GM21825 (cell line): ENCODE data around the gene GALNT17.
"Not testable (repeated sequence)": the region's sequence is repeated elsewhere in the genome, so short reads cannot be mapped to it uniquely, and the experiment has no call there.

Experiments used
- ATAC-seq: cut with Tn5 transposase; IDR thresholded peaks from one replicate; pipeline ENCODE4 v1.9.1; 2021; ENCODE audit warnings: mild to moderate bottlenecking, moderate library complexity; ENCODE audit not compliant: unreplicated experiment

The GALNT17 gene

GRCh38 chr7:71229699-71230098, 97.8 kb downstream of the GALNT17 start:
- no peak for ATAC-seq

DNA sequence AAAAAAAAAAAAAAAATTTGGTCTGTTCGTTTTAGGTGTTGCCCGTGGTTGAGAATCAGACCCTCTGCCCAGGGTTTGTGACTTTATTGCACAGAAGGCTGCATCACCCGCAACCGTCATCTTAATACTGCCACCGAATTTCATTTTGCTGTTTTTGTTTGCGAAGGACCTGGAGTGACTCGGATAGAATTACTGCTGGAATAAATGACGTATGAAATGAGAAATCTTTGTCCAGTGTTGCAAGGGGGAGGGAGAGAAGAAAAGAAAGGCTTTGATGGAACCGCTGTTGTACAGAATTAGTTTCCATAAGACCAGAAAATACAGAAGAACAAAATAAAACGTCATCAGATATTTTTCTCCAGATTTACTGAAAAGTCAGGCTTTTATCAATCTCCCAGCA, 103.3 kb downstream of the GALNT17 start:
- ATAC-seq: no peak

DNA sequence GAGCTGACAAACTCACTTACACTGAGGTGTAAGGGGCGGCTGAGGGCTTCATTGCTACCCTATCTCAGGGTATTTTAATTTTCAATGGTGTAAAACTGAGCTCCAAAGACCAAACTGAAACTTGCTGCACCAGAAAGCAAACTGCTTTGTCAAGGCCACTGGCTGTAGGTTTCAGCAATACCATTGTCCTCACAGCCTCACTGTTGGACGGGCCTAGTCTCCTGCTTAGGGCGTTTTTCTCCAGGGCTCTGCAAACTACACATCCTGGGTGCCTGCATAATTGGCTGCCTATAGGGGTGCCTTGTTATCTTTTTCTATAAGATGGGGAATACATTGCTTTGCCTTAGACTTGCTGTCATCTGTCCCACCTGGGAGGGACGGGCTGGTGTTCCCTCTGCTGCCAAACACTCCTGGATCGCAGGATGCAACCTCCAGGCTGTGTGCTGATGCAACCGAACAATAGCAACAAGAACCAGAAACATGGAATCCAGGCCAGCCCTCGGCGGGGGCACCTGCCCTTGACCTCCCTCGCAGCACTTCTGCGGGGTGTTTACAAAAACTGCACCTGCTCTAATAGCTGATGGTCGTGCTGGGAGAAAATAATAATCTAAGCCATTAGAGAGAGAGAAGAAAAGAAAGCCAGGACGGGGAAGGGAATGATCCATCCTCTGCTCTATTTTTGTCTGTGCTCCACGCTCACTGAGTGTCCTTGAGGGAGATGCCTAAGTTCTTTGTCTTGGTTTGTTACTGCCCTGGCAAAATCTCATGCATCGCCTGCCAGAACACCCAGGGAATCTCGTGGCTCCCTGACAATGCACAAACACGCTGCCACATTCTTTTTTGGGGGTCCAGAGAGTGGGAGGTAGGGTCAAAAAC, 104.5 kb downstream of the GALNT17 start:
- no peak for ATAC-seq

- ATAC-seq: no peak
Observed at GRCh38 chr7:71237945-71238344, 106.0 kb downstream of the GALNT17 start.

DNA sequence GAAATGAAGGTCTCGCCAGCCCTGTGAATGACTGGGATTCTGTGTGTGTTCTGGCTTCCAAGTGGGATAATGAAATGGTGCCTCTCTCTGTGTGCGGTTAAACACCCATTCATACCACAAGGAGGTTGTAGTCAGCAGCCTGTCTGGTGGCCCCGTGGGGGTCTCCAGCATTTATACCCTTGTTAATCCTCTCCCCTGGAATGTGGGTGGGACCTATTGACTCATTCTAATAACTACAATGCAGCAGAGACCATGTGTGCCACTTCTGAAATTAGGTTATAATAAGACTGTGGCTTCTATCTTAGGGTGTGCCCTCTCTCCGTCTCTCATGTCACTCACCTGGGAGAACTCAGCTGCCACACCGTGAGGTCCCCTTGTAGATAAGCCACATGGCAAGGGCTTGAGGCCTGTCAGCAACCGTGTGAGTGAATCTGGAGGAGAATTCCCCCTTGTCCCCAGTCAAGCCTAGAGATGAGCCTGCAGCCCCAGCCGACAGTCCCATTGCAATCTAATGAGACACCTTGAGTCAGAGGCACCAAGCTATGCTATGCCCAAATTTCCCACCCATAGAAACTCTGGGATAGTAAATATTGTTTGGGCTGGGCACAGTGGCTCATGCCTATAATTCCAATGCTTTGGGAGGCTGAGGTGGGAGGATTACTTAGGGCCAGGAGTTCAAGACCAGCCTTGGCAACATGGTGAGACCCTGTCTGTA, 106.8 kb downstream of the GALNT17 start:
- no peak for ATAC-seq

DNA sequence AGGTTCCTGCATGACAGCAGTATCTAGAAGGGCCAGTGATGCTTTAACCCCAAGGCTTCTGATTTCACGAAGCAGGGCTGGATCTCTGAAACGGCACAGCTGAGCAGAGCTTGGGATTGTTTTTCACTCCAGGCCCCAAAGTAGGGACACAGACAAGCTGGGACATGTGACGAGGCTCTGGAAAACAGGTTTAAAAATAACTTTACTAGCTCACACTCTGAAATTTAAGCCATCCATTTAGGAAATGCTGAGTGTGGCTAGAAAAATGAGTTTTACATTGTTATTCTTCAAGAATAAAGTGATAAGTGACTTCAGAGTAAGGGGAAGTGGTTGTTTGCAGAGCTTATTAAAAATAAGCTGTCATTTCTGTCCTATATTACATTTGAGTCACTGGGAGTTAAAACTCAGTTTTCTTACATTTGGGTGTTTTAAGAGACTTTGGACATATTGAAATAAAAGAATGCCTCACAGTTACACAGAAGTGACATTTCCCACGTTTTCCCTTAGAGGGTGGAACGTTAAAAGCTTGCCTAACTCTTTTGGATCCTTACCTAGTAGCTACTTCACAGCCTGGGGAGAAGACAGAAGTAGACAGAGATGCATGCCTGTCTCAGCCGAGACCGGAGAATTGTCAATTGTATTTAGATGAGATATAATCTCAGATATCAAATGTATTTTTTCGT, 107.8 kb downstream of the GALNT17 start:
- ATAC-seq: no peak

DNA sequence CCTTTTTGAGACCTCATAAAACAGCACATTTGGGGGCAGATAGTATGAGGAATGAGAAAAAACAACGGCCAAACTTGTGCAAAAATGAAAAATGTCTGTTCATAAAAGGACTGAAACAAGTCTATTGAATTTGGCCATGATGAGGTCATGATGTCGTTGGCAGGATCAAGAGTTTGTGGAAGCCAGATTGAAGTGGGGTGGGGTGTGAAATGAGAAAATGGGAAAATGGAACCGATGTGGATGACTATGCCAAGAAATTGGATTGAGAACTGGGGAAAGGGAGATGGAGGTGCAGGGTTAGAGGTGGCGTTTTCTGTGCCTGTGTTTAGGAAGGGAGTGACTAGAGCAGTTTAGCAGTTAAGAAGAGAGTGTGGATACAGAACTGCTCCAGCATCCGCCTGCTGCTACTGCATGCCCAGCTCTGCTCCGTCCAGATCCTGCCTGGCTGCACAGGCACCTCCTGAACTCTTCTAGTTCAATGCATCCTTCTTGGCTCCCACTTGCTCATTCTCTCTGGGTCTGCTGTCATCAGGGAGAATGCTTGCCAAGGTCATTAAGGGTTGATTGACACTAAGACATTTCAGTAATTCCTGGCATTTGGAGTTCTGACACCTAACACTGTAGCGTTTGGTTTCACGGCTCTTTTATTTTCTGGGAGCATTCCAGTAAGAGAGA, 111.9 kb downstream of the GALNT17 start:
- ATAC-seq: no peak

DNA sequence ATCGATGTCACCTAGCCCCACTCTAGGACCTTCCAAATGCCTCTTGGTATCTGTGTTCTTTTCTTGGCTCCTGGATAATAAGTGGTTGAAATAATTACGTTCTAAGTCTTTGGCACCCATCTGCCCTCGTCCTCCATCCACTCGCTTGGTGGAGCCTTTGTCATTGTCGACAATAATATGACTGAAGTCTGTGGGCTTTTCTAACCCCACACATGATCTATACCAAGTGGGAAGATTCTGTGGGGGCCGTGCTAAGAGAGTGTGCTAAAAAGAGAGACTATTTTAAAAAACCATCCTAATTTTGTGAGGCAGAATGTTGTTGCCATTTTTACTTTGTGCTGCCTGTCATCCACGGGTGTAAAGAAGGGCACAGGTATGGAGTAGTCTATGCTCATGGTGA, 113.1 kb downstream of the GALNT17 start:
- no peak for ATAC-seq

- ATAC-seq: no peak
Observed at GRCh38 chr7:71251706-71252105, 119.8 kb downstream of the GALNT17 start.

GRCh38 chr7:71254751-71255150, 122.8 kb downstream of the GALNT17 start:
- ATAC-seq: no peak

GRCh38 chr7:71255537-71256178, 123.7 kb downstream of the GALNT17 start:
- no peak for ATAC-seq

DNA sequence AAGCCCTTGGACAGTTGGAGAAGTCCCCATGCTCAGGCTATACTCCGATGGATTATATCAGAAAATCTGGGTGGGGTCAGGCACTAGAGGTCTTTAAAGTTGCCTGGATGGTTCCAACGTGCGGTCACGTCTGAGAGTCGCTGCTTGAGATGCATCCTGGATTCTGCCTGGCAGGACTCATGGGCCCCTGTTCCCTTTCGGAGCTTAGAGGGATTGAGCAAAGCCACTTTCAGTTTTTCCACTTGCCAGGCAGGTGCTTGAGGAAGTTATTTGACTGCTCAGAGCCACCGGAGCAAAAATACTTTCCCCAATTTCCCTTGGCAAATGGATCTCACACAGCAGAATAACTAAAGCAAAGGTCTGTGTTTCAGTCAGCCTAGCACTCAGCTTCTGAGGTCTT, 129.1 kb downstream of the GALNT17 start:
- no peak for ATAC-seq

DNA sequence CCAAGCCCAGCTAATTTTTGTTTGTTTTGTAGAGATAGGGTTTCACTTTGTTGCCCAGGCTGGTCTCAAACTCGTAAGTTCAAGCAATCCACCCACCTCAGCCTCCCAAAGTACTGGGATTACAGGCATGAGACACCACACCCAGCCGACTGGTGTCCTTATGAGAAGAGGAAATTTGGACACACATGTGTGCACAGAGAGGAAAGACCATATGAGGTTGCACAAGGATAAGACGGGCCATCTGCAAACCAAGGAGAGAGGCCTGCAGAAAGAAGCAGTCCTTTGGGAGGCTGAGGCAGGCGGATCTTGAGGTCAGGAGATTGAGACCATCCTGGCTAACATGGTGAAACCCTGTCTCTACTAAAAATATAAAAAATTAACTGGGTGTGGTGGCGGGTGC, 130.9 kb downstream of the GALNT17 start:
- ATAC-seq: not testable (repeated sequence)

DNA sequence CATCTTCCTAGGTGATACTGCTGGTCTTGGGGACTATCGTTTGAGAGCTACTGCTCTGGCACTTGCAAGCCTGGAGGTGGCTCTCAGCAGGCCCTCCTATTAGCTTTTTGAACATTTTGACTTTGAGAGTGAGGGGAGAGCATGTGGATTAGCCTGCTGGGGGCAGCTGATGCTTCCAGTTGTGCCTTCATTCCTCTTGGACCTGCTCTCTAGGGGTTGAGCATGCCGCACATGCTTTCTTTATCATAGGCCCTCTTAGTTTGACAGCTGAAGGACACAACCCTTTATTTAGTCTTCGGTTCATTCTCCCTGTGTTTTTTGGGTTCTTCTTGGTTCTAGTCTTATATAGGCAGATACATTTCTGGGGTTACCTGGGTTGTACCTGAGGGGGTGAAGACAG, 132.1 kb downstream of the GALNT17 start:
- no peak for ATAC-seq

DNA sequence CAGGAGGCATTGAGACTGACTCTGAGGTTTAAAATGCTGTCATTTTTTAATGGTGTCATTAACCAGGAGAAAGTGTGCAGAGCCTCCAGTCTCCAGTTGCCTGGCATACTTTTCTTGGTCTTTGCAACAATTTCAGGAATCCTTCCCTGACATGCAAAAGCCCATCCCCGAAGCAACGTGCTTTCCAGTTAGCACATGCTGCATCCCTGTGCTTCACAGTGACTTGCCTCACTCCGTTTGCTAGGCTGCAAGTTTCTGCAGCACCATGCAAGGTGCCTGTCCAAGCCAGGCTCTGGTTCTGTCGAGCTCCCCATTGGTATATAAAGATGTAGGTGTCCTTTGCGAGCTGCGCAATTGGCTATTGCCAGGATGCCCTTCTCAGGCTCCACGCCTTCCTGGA, 135.0 kb downstream of the GALNT17 start:
- no peak for ATAC-seq

GRCh38 chr7:71267734-71268469, 136.0 kb downstream of the GALNT17 start:
- ATAC-seq: no peak

DNA sequence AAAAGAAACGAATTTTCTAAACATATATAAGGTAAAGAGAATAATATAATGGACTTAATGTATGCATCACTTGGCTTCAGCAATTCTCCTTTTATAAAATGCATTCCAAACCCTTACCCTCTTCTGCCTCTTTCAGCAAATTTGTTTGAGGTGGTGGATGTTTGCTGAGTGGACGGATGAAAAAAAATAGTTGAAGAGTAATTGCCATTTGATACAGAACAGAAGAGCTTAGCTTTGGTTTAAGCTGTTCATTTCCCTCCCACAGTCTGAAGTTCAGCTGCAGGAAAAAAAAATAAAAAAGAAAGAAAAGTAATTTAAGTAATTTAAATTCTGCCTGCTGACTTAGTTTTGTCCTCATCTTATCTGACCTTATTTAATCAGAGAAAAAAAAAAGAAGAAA, 138.6 kb downstream of the GALNT17 start:
- no peak for ATAC-seq

DNA sequence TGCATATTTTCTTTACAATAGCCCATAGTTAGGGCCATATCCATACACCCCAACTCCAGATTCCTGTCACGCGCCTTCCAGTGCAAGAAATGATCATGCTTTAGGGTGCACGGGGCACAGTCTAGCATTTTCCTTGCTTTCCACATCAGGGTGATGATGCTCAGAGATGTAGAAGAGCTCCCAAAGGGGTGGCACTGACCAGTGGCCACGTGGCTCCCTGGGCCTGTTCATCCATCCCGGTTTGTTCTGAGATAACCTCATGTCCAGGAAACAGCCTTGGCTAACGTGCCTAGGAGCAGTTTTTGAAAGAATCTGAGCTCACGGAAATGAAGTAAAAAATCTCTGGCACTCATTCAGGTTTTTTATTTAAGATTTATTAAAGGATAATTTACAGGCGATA, 139.3 kb downstream of the GALNT17 start:
- ATAC-seq: no peak

DNA sequence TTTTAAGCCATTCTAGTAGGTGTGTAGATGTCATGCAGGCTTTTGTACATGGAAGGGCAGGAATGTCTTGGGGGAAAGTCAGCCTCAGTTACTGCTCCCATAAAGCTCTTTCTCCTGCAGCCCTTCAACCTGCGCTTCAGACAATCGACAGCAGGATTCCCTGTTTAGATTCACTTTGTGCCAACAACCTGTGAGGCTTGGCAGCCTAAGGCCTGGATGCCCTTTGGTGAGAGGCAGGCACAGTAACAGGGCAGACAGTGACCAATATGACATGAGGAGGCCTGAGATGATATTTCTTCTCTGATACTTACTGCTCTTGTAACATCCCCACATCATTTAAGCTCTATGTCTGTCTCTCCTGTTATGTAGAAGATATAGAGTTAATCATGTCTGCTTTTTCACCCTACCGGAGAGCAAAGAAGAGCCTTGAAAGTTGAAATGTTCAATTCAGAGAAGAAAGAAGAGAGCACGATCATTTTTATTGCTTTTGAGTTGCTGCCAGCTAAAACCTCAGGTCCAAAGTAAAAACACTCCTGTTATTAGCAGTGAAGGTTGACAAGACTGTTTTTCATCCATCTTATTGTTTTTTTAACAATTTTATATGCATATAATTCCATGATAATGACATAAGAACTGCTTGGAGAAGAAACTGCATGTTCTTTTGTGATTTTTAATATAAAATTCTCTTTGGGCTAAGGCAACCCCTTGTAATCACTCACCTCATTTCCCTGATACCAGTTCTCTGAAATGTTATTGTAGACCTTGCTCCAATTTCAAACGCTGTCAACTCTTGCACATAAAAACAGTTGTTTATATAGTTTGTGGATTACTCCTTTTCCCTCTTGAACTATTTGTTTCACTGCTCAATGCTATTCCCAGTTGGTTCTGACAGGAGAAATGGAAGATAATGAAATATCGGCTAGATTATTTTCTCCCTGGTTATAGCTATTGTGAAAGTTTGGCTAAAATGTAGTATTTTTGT, 140.9 kb downstream of the GALNT17 start:
- ATAC-seq: no peak
